NOMO-1 (cell line): ENCODE measurements around the gene CAPN13.

Source experiments
- DNase-seq, 2 experiments: peaks; one replicate each; lab custom pipeline; 2025; ENCODE audit not compliant: unreplicated experiment in 2 of 2; lab: John Stamatoyannopoulos, UW

The CAPN13 gene

GRCh38 chr2:30765876-30766470 lies 41.3 kb downstream of the CAPN13 start:
- no peak for DNase-seq

- no peak for DNase-seq
Measured at GRCh38 chr2:30765191-30765590, 42.1 kb downstream of the CAPN13 start.

- no peak for DNase-seq
Measured at GRCh38 chr2:30764021-30764800, 43.0 kb downstream of the CAPN13 start.

GRCh38 chr2:30763151-30763660 lies 44.0 kb downstream of the CAPN13 start:
- DNase-seq = no peak

GRCh38 chr2:30761226-30761625 lies 46.0 kb downstream of the CAPN13 start:
- DNase-seq = no peak

GRCh38 chr2:30759481-30759880 lies 47.8 kb downstream of the CAPN13 start:
- DNase-seq = no peak

- DNase-seq = no peak
Measured at GRCh38 chr2:30758191-30758651, 49.0 kb downstream of the CAPN13 start.

GRCh38 chr2:30757749-30758148 lies 49.5 kb downstream of the CAPN13 start:
- no peak for DNase-seq

GRCh38 chr2:30756971-30757370 lies 50.3 kb downstream of the CAPN13 start:
- no peak for DNase-seq

GRCh38 chr2:30756051-30756719 lies 51.1 kb downstream of the CAPN13 start:
- DNase-seq = no peak

GRCh38 chr2:30753630-30754029 lies 53.6 kb downstream of the CAPN13 start:
- DNase-seq = no peak

- DNase-seq = no peak
Measured at GRCh38 chr2:30752811-30753210, 54.4 kb downstream of the CAPN13 start.

- DNase-seq = no peak
Measured at GRCh38 chr2:30747206-30747605, 60.0 kb downstream of the CAPN13 start.

- DNase-seq = no peak
Measured at GRCh38 chr2:30744823-30745222, 62.4 kb downstream of the CAPN13 start.

GRCh38 chr2:30741576-30741975 lies 65.7 kb downstream of the CAPN13 start:
- DNase-seq = no peak

GRCh38 chr2:30738141-30738911 lies 68.9 kb downstream of the CAPN13 start:
- DNase-seq = no peak

- no peak for DNase-seq
Measured at GRCh38 chr2:30737326-30737610, 70.0 kb downstream of the CAPN13 start.

GRCh38 chr2:30736461-30737325 lies 70.6 kb downstream of the CAPN13 start:
- DNase-seq = no peak

GRCh38 chr2:30733876-30734520 lies 73.2 kb downstream of the CAPN13 start:
- no peak for DNase-seq

GRCh38 chr2:30732876-30733275 lies 74.4 kb downstream of the CAPN13 start:
- no peak for DNase-seq
